ENCODE measurements around the gene ACKR1. TPM values are rescaled to one million over a fixed set of nuclear protein-coding genes. Genes with fewer than 3 reads are reported as not detected.

ACKR1 gene
- total RNA-seq, 4 donors from 2014 or later: 27.9 to 180 (median 94.4) TPM

DNA sequence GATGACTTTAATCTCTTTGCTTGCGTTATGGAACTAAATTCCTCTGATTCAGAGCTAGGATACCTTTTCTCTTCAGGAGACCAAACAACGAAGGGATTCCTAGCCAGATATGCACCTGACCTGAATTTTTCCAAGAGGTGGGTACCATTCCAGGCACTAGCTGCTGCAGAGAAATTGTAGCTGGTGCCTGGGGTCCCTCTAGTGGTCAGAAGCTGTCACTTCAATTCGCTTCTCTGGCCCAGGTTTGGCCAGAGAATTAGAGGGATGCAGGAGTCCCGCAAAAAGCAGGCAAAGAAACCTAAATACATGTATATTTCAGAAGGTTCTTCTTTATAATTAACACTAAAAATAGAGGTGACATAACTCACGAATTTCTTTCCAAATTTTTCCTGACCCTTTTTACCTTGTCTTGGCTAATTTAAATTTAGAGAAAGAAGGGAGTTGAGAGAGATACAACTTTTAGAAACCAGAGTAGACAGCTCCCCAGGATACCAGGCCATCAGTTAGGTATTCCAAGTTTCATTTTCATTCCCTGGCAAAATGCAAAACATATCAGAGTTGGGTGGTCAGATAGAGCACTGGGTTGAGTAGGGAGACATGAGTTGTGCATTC lies 9.6 kb downstream of the ACKR1 start:
- Histone ChIP-seq H3K27me3 (peaks cover 62% of the 10 kb centered on the region), H3K4me3 (no peak overlapping the region), H3K36me3 (no peaks in the 10 kb centered on the region), H3K27ac (no peak overlapping the region), H3K4me1 (no peaks in the 10 kb centered on the region), H3K9me3 (no peaks in the 10 kb centered on the region)
- ATAC-seq: no peak
- TF ChIP-seq, protein P1, sequence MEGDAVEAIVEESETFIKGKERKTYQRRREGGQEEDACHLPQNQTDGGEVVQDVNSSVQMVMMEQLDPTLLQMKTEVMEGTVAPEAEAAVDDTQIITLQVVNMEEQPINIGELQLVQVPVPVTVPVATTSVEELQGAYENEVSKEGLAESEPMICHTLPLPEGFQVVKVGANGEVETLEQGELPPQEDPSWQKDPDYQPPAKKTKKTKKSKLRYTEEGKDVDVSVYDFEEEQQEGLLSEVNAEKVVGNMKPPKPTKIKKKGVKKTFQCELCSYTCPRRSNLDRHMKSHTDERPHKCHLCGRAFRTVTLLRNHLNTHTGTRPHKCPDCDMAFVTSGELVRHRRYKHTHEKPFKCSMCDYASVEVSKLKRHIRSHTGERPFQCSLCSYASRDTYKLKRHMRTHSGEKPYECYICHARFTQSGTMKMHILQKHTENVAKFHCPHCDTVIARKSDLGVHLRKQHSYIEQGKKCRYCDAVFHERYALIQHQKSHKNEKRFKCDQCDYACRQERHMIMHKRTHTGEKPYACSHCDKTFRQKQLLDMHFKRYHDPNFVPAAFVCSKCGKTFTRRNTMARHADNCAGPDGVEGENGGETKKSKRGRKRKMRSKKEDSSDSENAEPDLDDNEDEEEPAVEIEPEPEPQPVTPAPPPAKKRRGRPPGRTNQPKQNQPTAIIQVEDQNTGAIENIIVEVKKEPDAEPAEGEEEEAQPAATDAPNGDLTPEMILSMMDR (IDR thresholded peaks at IDR 0.05): peak; percentile 72 to 86 (median 78)
- no peak for TF ChIP-seq POLR2AphosphoS5 (IDR thresholded peaks at IDR 0.05)
- no peak for TF ChIP-seq EP300 (IDR thresholded peaks at IDR 0.05)
- 4% methylated on average over 5 of the region's 5 CpGs for WGBS, 2 donors (ENCODE audit: low coverage in 1 of 2)

DNA sequence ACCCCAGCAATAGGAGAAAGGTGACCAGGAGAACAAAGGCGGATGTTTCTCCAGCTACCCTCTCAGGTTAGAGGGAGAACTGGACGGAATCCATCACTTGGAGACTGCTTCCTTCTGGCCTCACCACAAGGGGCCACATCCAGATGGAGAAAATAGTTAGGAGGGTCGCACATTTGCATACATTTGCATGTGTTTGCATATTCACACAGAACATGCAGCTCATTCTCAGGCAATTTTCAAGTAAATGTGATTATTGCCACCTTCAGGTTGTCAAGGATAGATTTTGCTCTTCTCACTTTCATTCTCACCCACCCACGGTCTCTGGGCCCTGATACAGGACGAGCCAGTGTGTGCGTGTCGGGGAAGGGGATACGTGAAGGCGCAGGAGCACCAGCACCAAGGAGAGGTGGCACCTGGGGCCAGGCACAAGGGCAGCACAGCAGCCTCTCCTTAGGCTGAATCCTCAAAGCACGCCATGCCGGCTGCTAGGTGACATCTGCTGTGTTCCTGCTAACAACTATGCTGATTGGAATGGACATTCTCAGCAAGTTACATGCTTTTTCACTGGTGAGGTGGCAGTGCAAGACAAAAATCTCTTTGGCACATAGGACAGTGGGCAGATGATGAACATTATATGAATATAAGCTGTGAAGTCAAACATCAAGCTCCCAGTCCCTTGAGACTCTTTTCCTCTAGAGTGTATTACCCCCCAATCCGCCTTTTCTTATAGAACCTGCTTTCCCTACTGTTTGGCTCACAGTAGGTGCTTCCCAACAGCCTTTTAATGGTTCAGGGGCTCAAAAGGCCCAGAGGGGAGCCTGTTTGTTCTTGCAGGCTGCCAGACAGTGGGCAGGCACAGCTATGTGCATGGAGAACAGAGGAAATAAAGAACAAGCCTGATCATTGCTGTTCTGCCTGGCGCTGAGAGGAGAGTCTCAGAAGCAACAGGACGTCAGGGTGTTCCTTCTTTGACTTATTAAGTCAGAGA lies 14.3 kb downstream of the ACKR1 start:
- peaks cover 21% of the 10 kb centered on the region for H3K27me3 ChIP-seq
- TF ChIP-seq, protein P1 (IDR thresholded peaks at IDR 0.05): no peak
- TF ChIP-seq EP300 (IDR thresholded peaks at IDR 0.05) (no peak), POLR2A (IDR thresholded peaks at IDR 0.05) (no peak), POLR2AphosphoS5 (IDR thresholded peaks at IDR 0.05) (no peak)
- ATAC-seq: no peak
- H3K9me3 ChIP-seq: no peaks in the 10 kb centered on the region
- WGBS, 2 donors (ENCODE audit: low coverage in 1 of 2): 46 to 54% methylated on average over 5 of the region's 14 CpGs
- no peak overlapping the region for H3K4me3 ChIP-seq
- H3K36me3 ChIP-seq: no peaks in the 10 kb centered on the region
- no peaks in the 10 kb centered on the region for H3K4me1 ChIP-seq
- H3K27ac ChIP-seq: no peak overlapping the region

DNA sequence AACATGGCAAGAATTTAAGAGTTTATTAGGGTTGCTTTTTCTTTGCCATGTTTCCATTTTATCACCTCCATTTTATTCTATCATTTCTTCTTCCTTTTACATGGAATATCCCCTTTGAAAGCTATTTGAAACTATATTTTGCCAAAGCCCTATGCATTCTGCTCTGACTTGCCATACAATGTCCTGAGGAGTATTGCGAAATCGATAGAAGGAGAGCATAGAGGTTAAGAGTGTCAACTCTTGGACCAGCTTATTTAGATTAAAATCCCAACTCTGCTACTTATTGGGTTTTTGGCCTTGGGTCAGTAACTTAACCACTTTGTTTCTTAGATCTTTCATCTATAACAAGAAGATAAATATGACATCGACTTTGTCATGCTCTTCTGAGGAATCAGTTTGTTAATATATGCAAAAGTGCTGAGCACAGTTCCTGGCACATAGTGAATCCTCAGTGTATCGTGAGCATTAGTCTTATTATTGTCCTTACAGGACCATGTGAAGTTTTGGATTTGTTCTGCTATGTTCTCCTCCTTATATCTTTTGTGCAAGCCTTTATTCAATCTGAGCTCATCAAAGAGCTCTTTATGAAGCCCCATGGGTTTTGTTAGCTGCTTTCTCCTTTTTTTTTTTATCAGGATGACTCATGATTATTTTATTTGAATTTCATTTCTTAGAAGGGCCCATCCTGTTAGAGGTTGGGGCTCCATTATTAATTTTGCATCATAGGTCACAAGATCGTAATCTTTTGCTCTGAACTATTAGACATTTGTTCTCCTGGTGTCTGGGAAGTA lies 17.6 kb downstream of the ACKR1 start:
- Histone ChIP-seq H3K36me3 (no peaks in the 10 kb centered on the region), H3K9me3 (no peaks in the 10 kb centered on the region), H3K27me3 (peaks cover 21% of the 10 kb centered on the region), H3K27ac (no peak overlapping the region), H3K4me3 (no peak overlapping the region), H3K4me1 (no peaks in the 10 kb centered on the region)
- no peak for ATAC-seq
- WGBS, 2 donors (ENCODE audit: low coverage in 1 of 2): 67 to 81% methylated on average over 5 of the region's 5 CpGs
- TF ChIP-seq POLR2AphosphoS5 (IDR thresholded peaks at IDR 0.05): no peak
- no peak for TF ChIP-seq EP300 (IDR thresholded peaks at IDR 0.05)
- no peak for TF ChIP-seq POLR2A (IDR thresholded peaks at IDR 0.05)
- TF ChIP-seq, protein P1 (IDR thresholded peaks at IDR 0.05): no peak

DNA sequence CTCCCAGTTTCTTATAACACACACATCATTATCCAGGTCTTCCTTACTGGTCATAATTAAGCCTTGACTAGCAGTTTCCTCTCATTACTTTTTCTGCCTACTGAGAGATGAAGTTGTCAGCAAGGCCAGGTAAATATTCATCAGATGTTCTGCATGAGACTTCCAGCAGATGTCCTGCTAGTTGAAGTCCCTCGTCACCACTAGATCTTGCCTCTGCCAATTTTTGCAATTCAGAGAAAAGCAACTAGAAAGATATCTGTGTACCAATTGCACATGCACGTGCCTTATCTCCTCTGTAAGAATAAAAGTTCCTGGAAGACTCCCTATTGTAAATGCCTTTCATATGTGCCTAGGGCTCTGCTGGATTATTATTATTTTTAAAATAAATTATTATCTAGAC lies 18.3 kb downstream of the ACKR1 start:
- ATAC-seq: no peak
- WGBS, 2 donors (ENCODE audit: low coverage in 1 of 2): 54 to 62% methylated on average over 2 of the region's 2 CpGs

DNA sequence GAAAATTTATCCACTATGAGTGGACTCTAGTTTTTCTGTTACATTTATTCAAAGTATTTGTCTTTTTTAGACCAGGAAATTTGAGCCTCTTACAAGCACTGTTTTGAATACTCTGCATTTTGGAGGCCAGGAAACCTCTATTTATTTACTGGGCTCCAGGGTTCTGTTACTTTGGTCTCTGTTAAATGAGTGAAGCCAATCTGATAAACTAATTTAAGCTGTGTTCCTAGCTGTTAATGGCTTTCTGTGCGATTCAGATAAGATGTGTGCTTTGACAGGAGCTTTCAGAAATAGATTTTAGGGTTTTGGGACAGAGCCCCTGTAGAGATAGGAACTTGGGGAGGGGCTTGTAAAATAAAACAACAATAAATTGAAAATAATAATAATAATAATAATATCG lies 23.9 kb downstream of the ACKR1 start:
- TF ChIP-seq POLR2AphosphoS5 (IDR thresholded peaks at IDR 0.05): no peak
- TF ChIP-seq EP300 (IDR thresholded peaks at IDR 0.05): no peak
- TF ChIP-seq POLR2A (IDR thresholded peaks at IDR 0.05): no peak
- TF ChIP-seq, protein P1 (IDR thresholded peaks at IDR 0.05): no peak
- Histone ChIP-seq H3K4me3 (no peak overlapping the region), H3K36me3 (no peaks in the 10 kb centered on the region), H3K9me3 (no peaks in the 10 kb centered on the region), H3K4me1 (no peaks in the 10 kb centered on the region), H3K27me3 (peaks cover 22% of the 10 kb centered on the region), H3K27ac (no peak overlapping the region)
- WGBS, 2 donors (ENCODE audit: low coverage in 1 of 2): 64% methylated on average over 2 of the region's 2 CpGs
- ATAC-seq: no peak

More for the DNA sequence above, 18.3 kb downstream of the ACKR1 start:
- no peak for TF ChIP-seq POLR2AphosphoS5 (IDR thresholded peaks at IDR 0.05)
- H3K9me3 ChIP-seq: no peaks in the 10 kb centered on the region
- no peak overlapping the region for H3K4me3 ChIP-seq
- no peak overlapping the region for H3K27ac ChIP-seq
- peaks cover 21% of the 10 kb centered on the region for H3K27me3 ChIP-seq
- H3K4me1 ChIP-seq: no peaks in the 10 kb centered on the region
- H3K36me3 ChIP-seq: no peaks in the 10 kb centered on the region
